Naive thymus-derived CD4-positive, alpha-beta T cell (primary cell): ENCODE results near the gene TRPC6. TPM values are rescaled to one million over a fixed set of nuclear protein-coding genes. Genes with fewer than 3 reads are reported as not detected.

Experiments used
- ATAC-seq: fragments of 150-1000 bp; cut with Tn5 transposase; 2 replicates; pipeline ENCODE4 v1.10.0; 2021; ENCODE audit warnings: mild to moderate bottlenecking, moderate library complexity
- CTCF ChIA-PET: fragments of 350-600 bp; sonication (Branson Sonifier 250); formaldehyde crosslinking; loops from one replicate; lab custom pipeline; 2021; ENCODE audit warnings: antibody characterized with exemption; lab: Charles Lee
- POLR2A ChIA-PET: fragments of 350-600 bp; sonication (Branson Sonifier 250); formaldehyde crosslinking; loops from one replicate; lab custom pipeline; 2021; ENCODE audit warnings: antibody characterized with exemption, inconsistent platforms; lab: Charles Lee
- DNase-seq, 9 donors: peaks; one replicate each; pipeline versions ENCODE4 v3.0.0 to v3.0.0-alpha.2; 2020 to 2022; ENCODE audit warnings: mixed read lengths in 1 of 9
- H3K27ac ChIP-seq: one replicate; pipeline ENCODE4 v1.7.0; 2013; ENCODE audit warnings: mild to moderate bottlenecking, low read depth, low read length, moderate library complexity
- H3K27me3 ChIP-seq, 2 donors: one replicate each; pipeline ENCODE4 v1.7.0; 2013; ENCODE audit warnings: low read length in 2 of 2, mild to moderate bottlenecking in 2 of 2, moderate library complexity in 2 of 2; ENCODE audit not compliant: control insufficient read depth in 2 of 2, insufficient read depth in 2 of 2
- H3K36me3 ChIP-seq, 3 experiments: 1 replicate in 2 of 3; 2 replicates in 1 of 3; pipeline ENCODE4 v1.7.0; 2013; ENCODE audit warnings: low read length in 3 of 3, mild to moderate bottlenecking in 3 of 3, moderate library complexity in 1 of 3; ENCODE audit not compliant: insufficient read depth in 3 of 3, control insufficient read depth in 2 of 3
- H3K4me1 ChIP-seq, 2 donors: one replicate each; pipeline ENCODE4 v1.7.0; 2013; ENCODE audit warnings: low read length in 2 of 2, mild to moderate bottlenecking in 2 of 2, moderate library complexity in 1 of 2; ENCODE audit not compliant: control insufficient read depth in 2 of 2, insufficient read depth in 2 of 2
- H3K4me3 ChIP-seq: 2 replicates; pipeline ENCODE4 v1.7.0; 2013; ENCODE audit warnings: mild to moderate bottlenecking, low read length
- H3K9me3 ChIP-seq, 3 experiments: 1 replicate in 2 of 3; 2 replicates in 1 of 3; pipeline ENCODE4 v1.7.0; 2013; ENCODE audit warnings: low read length in 3 of 3; ENCODE audit not compliant: control insufficient read depth in 2 of 3
- H3K27ac Mint-ChIP-seq, 9 donors: one replicate each; pipeline ENCODE4 v1.8.0; 2020 to 2022; ENCODE audit warnings: mixed read lengths in 9 of 9, mild to moderate bottlenecking in 8 of 9, moderate library complexity in 5 of 9, inconsistent platforms in 2 of 9
- H3K27me3 Mint-ChIP-seq, 5 donors: one replicate each; pipeline ENCODE4 v1.8.0; 2021 to 2022; ENCODE audit warnings: mixed read lengths in 5 of 5, mild to moderate bottlenecking in 1 of 5
- H3K36me3 Mint-ChIP-seq, 5 donors: one replicate each; pipeline ENCODE4 v1.8.0; 2020 to 2022; ENCODE audit warnings: mixed read lengths in 5 of 5, mild to moderate bottlenecking in 3 of 5, inconsistent platforms in 1 of 5
- H3K4me1 Mint-ChIP-seq, 7 donors: one replicate each; pipeline ENCODE4 v1.8.0; 2020 to 2022; ENCODE audit warnings: mixed read lengths in 7 of 7, mild to moderate bottlenecking in 3 of 7, inconsistent platforms in 1 of 7
- H3K4me3 Mint-ChIP-seq, 10 donors: one replicate each; pipeline ENCODE4 v1.8.0; 2020 to 2022; ENCODE audit warnings: mild to moderate bottlenecking in 10 of 10, mixed read lengths in 10 of 10, moderate library complexity in 6 of 10, inconsistent platforms in 2 of 10
- H3K9me3 Mint-ChIP-seq, 11 donors: one replicate each; pipeline ENCODE4 v1.8.0; 2020 to 2022; ENCODE audit warnings: mixed read lengths in 11 of 11, mild to moderate bottlenecking in 4 of 11, inconsistent platforms in 1 of 11, moderate library complexity in 1 of 11
- intact Hi-C, 2 donors: fragments of 100-400 bp; cut with micrococcal nuclease; formaldehyde crosslinking; loops; one replicate each; pipeline ENCODE4 v1.15.1; 2023
- polyA plus RNA-seq, 2 donors: library from polyadenylated mRNA; unstranded; fragments of 300-500 nt; fragmentation: Illumina TruSeq; gene quantifications; one replicate each; pipeline ENCODE4 v1.2.3, GENCODE V29; 2021
- total RNA-seq, 6 experiments: library from RNA in 5 of 6; stranded (reverse) in 5 of 6; gene quantifications; 1 replicate in 5 of 6; 2 replicates in 1 of 6; pipeline ENCODE4 v1.2.3 and lab custom pipeline; 2021 to 2026

Gene TRPC6
- total and polyA plus RNA-seq, 7 experiments from 2014 or later: not detected

GRCh38 chr11:101574886-101575285 lies 8.9 kb downstream of the TRPC6 start:
- Mint-ChIP-seq H3K36me3 (no peaks in the 10 kb centered on the region), H3K27ac (no peak overlapping the region), H3K9me3 (peaks cover 0 to 17% (median 9%) of the 10 kb centered on the region in 11 donors), H3K27me3 (peaks cover 0 to 7% (median 0%) of the 10 kb centered on the region in 5 donors), H3K4me3 (no peak overlapping the region), H3K4me1 (no peaks in the 10 kb centered on the region)
- Histone ChIP-seq H3K27ac (no peak overlapping the region), H3K9me3 (no peaks in the 10 kb centered on the region), H3K4me1 (no peaks in the 10 kb centered on the region), H3K36me3 (no peaks in the 10 kb centered on the region), H3K27me3 (no peaks in the 10 kb centered on the region), H3K4me3 (no peak overlapping the region)
- ChIA-PET POLR2A (no interaction called here), CTCF (no interaction called here)
- DNase-seq: no peak
- ATAC-seq: no peak
- intact Hi-C loops: no loop called here

- Histone ChIP-seq H3K9me3 (no peaks in the 10 kb centered on the region), H3K27ac (no peak overlapping the region), H3K27me3 (no peaks in the 10 kb centered on the region), H3K4me1 (no peaks in the 10 kb centered on the region), H3K4me3 (no peak overlapping the region), H3K36me3 (no peaks in the 10 kb centered on the region)
- POLR2A ChIA-PET: no interaction called here
- Mint-ChIP-seq H3K27ac (no peak overlapping the region), H3K36me3 (no peaks in the 10 kb centered on the region), H3K9me3 (peaks cover 0 to 22% (median 6%) of the 10 kb centered on the region in 11 donors), H3K4me1 (no peaks in the 10 kb centered on the region), H3K4me3 (no peak overlapping the region), H3K27me3 (no peaks in the 10 kb centered on the region)
- DNase-seq (no peak), ATAC-seq (no peak)
- CTCF ChIA-PET: no interaction called here
- intact Hi-C loops: no loop called here
Observed at GRCh38 chr11:101567071-101567470, 16.7 kb downstream of the TRPC6 start.

DNA sequence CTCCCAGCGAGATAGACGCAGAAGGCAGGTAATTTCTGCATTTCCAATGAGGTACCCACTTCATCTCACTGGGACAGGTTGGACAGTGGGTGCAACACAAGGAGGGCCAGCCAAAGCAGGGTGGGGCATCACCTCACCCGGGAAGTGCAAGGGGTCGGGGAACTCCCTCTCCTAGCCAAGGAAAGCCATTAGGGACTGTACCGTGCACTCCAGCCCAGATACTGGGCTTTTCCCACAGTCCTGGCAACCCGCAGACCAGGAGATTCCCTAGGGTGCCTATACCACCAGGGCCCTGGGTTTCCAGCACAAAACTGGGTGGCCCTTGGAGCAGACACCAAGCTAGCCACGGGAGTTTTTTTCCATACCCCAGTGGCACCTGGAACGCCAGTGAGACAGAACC lies 17.2 kb downstream of the TRPC6 start:
- ChIA-PET POLR2A (no interaction called here), CTCF (no interaction called here)
- intact Hi-C loops: no loop called here
- Mint-ChIP-seq H3K9me3 (peaks cover 0 to 22% (median 6%) of the 10 kb centered on the region in 11 donors), H3K27me3 (no peaks in the 10 kb centered on the region), H3K36me3 (no peaks in the 10 kb centered on the region), H3K27ac (no peak overlapping the region), H3K4me1 (no peaks in the 10 kb centered on the region), H3K4me3 (no peak overlapping the region)
- H3K27ac ChIP-seq: no peak overlapping the region
- no peaks in the 10 kb centered on the region for H3K27me3 ChIP-seq
- H3K4me1 ChIP-seq: no peaks in the 10 kb centered on the region
- H3K4me3 ChIP-seq: no peak overlapping the region
- ATAC-seq (no peak), DNase-seq (no peak)
- H3K9me3 ChIP-seq: no peaks in the 10 kb centered on the region
- no peaks in the 10 kb centered on the region for H3K36me3 ChIP-seq

DNA sequence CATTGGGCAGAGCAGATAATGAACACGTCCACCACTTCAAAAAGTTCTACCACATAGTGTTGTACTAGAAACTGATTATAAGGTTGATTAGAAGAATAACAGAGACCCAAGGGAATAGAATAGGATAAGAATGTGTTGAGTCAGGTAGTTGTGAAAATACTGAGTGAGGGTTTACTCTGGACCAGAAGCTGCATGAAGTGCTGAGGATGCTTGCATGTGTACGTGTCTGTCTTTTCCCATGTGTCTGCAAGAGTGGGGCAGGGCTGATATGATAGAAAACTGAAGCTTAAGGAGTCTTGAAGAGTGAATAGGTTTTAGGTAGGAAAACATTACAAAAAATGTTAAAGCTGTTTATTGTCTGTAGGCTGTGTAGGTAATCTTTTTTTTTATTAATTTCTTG lies 20.6 kb downstream of the TRPC6 start:
- ATAC-seq (no peak), DNase-seq (no peak)
- CTCF ChIA-PET: no interaction called here
- Histone ChIP-seq H3K4me3 (no peak overlapping the region), H3K36me3 (no peaks in the 10 kb centered on the region), H3K9me3 (no peaks in the 10 kb centered on the region), H3K27me3 (no peaks in the 10 kb centered on the region), H3K4me1 (no peaks in the 10 kb centered on the region), H3K27ac (no peak overlapping the region)
- intact Hi-C loops: no loop called here
- Mint-ChIP-seq H3K27me3 (no peaks in the 10 kb centered on the region), H3K4me1 (no peaks in the 10 kb centered on the region), H3K27ac (no peak overlapping the region), H3K9me3 (peaks cover 0 to 8% (median 0%) of the 10 kb centered on the region in 11 donors), H3K36me3 (no peaks in the 10 kb centered on the region), H3K4me3 (no peak overlapping the region)
- POLR2A ChIA-PET: no interaction called here

GRCh38 chr11:101555366-101555765 lies 28.4 kb downstream of the TRPC6 start:
- intact Hi-C loops: no loop called here
- ChIA-PET POLR2A (no interaction called here), CTCF (no interaction called here)
- Histone ChIP-seq H3K36me3 (no peaks in the 10 kb centered on the region), H3K27me3 (no peaks in the 10 kb centered on the region), H3K9me3 (no peaks in the 10 kb centered on the region), H3K4me1 (no peaks in the 10 kb centered on the region), H3K4me3 (no peak overlapping the region), H3K27ac (no peak overlapping the region)
- Mint-ChIP-seq H3K27ac (no peak overlapping the region), H3K36me3 (no peaks in the 10 kb centered on the region), H3K4me3 (no peak overlapping the region), H3K4me1 (no peaks in the 10 kb centered on the region), H3K27me3 (no peaks in the 10 kb centered on the region), H3K9me3 (peaks cover 0 to 16% (median 0%) of the 10 kb centered on the region in 11 donors)
- no peak for ATAC-seq
- no peak for DNase-seq

GRCh38 chr11:101553891-101554292 lies 29.9 kb downstream of the TRPC6 start:
- Histone ChIP-seq H3K4me3 (no peak overlapping the region), H3K36me3 (no peaks in the 10 kb centered on the region), H3K4me1 (no peaks in the 10 kb centered on the region), H3K27ac (no peak overlapping the region), H3K27me3 (no peaks in the 10 kb centered on the region), H3K9me3 (no peaks in the 10 kb centered on the region)
- H3K36me3 Mint-ChIP-seq: no peaks in the 10 kb centered on the region
- no peaks in the 10 kb centered on the region for H3K27me3 Mint-ChIP-seq
- no peak overlapping the region for H3K27ac Mint-ChIP-seq
- ChIA-PET CTCF (no interaction called here), POLR2A (no interaction called here)
- DNase-seq: no peak
- peaks cover 0 to 16% (median 0%) of the 10 kb centered on the region in 11 donors for H3K9me3 Mint-ChIP-seq
- intact Hi-C loops: no loop called here
- ATAC-seq: no peak
- no peak overlapping the region for H3K4me3 Mint-ChIP-seq
- no peaks in the 10 kb centered on the region for H3K4me1 Mint-ChIP-seq

DNA sequence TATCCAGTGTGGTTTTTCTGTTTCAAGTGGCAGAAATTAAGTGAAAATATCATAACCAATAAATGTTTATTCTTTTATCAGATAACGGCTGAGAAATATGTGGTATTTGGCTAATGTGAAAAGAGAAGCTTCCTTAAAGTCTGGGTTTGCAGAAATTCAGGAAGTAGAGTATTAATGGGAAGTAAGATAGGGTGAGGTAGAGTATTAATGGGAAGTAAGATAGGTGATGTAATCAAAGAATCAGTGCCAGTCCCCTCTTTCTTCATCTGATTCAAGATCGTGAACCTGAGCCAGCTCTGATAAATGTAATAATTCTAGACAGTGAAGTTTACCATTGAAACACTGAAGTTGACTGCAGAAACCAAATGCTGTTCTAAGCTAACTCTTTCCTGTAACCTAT lies 30.9 kb downstream of the TRPC6 start:
- intact Hi-C loops: no loop called here
- Histone ChIP-seq H3K27ac (no peak overlapping the region), H3K9me3 (no peaks in the 10 kb centered on the region), H3K4me3 (no peak overlapping the region), H3K36me3 (no peaks in the 10 kb centered on the region), H3K4me1 (no peaks in the 10 kb centered on the region), H3K27me3 (no peaks in the 10 kb centered on the region)
- POLR2A ChIA-PET: no interaction called here
- Mint-ChIP-seq H3K27ac (no peak overlapping the region), H3K9me3 (peaks cover 0 to 16% (median 0%) of the 10 kb centered on the region in 11 donors), H3K27me3 (no peaks in the 10 kb centered on the region), H3K4me1 (no peaks in the 10 kb centered on the region), H3K36me3 (no peaks in the 10 kb centered on the region), H3K4me3 (no peak overlapping the region)
- CTCF ChIA-PET: no interaction called here
- DNase-seq (no peak), ATAC-seq (no peak)
